Tibial nerve (tissue), 3 donors: Measurements from ENCODE around the gene RNF167.

Experiments used
- EP300 ChIP-seq, 2 donors: sonication (generic); formaldehyde crosslinking; IDR thresholded peaks; one replicate each; pipeline ENCODE4 v1.6.1; 2017; ENCODE audit warnings: antibody characterized with exemption in 2 of 2, mild to moderate bottlenecking in 1 of 2
- POLR2A ChIP-seq, 2 donors: fragments of 450-650 bp; IDR thresholded peaks; one replicate each; pipeline ENCODE4 v1.6.1; 2017; ENCODE audit warnings: antibody characterized with exemption in 2 of 2, mild to moderate bottlenecking in 2 of 2, moderate library complexity in 2 of 2

- no peak for TF ChIP-seq POLR2A (IDR thresholded peaks at IDR 0.05)
- no peak for TF ChIP-seq EP300 (IDR thresholded peaks at IDR 0.05)
These were observed 42.3 kb upstream of the RNF167 start for GRCh38 chr17:4897785-4898184.
